SH-SY5Y (cell line): ENCODE measurements around the gene PKP3.

ENCODE experiments used
- GATA2 ChIP-seq: IDR thresholded peaks from 2 replicates; pipeline ENCODE4 v1.6.1; 2011; ENCODE audit warnings: mild to moderate bottlenecking, low read depth, low read length
- GATA3 ChIP-seq: IDR thresholded peaks from 2 replicates; pipeline ENCODE4 v1.6.1; 2011; ENCODE audit warnings: low read depth, mild to moderate bottlenecking, low read length, moderate library complexity

- TF ChIP-seq GATA3 (no peak), GATA2 (no peak)
Measured at GRCh38 chr11:416051-416756, 22.2 kb downstream of the PKP3 start.
